Peyer's patch (tissue), 4 donors: ENCODE data around the gene CENPC. TPM values are rescaled to one million over a fixed set of nuclear protein-coding genes. Genes with fewer than 3 reads are reported as not detected.
A peak's percentile ranks its signal among the peaks of the same experiment; 100 is the strongest.

Experiments
- DNase-seq, 3 donors: peaks; one replicate each; pipeline ENCODE4 v3.0.0-alpha.2; 2017 to 2019
- H3K27ac ChIP-seq, 4 donors: fragments of 200-600 bp; sonication (generic); one replicate each; pipeline ENCODE4 v1.5.1; 2016 to 2019
- H3K27me3 ChIP-seq, 2 donors: fragments of 200-600 bp; sonication (generic); one replicate each; pipeline ENCODE4 v1.5.1; 2019
- H3K36me3 ChIP-seq, 3 donors: fragments of 200-600 bp; sonication (generic); one replicate each; pipeline ENCODE4 v1.5.1; 2016 to 2019
- H3K4me1 ChIP-seq, 4 donors: fragments of 200-600 bp; sonication (generic); one replicate each; pipeline ENCODE4 v1.5.1; 2016 to 2019
- H3K4me3 ChIP-seq, 4 donors: fragments of 200-600 bp; sonication (generic); 1 replicate in 3 of 4; 2 replicates in 1 of 4; pipeline ENCODE4 v1.5.1; 2016 to 2019; ENCODE audit warnings: mild to moderate bottlenecking in 1 of 4
- H3K9me3 ChIP-seq, 4 donors: fragments of 200-600 bp; sonication (generic); one replicate each; pipeline ENCODE4 v1.5.1; 2016 to 2019; ENCODE audit warnings: mild to moderate bottlenecking in 1 of 4
- POLR2A ChIP-seq, 2 donors: fragments of 450-650 bp; IDR thresholded peaks; one replicate each; pipeline ENCODE4 v1.5.1; 2017; ENCODE audit warnings: antibody characterized with exemption in 2 of 2, mild to moderate bottlenecking in 2 of 2, moderate library complexity in 2 of 2
- total RNA-seq, 4 donors: library from RNA; depleted of rRNA; stranded (reverse); fragments of >200 nt; gene quantifications; one replicate each; pipeline ENCODE4 v1.1.0, GENCODE V29; 2016
- TF ChIP-seq, protein P1 (sequence below), 6 experiments: fragments of 450-650 bp in 4 of 6; fragments of 200-600 bp in 2 of 6; sonication (generic) in 1 of 6; IDR thresholded peaks; one replicate each; pipeline ENCODE4 v1.5.1; 2017 to 2019; ENCODE audit warnings: antibody characterized with exemption in 6 of 6, mild to moderate bottlenecking in 3 of 6, moderate library complexity in 1 of 6

The CENPC gene
- total RNA-seq, 4 donors from 2014 or later = 26.3 to 99.0 (median 40.0) TPM

DNA sequence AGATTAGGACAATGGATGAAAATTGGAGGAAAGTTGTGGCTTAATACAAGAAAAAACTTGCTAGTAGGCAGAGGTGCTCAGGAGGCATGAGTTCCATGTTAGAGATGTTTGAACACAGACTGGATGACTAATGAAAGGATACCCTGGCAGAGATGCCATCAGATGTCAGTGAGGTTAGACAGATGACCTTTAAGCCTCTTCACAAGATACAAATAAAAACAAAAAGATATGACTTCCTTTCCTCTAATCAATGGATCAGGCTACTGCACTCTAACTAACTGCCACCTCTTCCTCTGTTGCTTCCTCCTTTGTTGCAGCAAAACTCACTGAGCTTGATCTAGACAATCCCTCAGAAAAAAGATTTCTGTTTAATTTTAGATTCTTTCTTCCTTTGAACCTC lies 27.9 kb upstream of the CENPC start:
- no peak overlapping the region for H3K4me3 ChIP-seq
- TF ChIP-seq, protein P1, sequence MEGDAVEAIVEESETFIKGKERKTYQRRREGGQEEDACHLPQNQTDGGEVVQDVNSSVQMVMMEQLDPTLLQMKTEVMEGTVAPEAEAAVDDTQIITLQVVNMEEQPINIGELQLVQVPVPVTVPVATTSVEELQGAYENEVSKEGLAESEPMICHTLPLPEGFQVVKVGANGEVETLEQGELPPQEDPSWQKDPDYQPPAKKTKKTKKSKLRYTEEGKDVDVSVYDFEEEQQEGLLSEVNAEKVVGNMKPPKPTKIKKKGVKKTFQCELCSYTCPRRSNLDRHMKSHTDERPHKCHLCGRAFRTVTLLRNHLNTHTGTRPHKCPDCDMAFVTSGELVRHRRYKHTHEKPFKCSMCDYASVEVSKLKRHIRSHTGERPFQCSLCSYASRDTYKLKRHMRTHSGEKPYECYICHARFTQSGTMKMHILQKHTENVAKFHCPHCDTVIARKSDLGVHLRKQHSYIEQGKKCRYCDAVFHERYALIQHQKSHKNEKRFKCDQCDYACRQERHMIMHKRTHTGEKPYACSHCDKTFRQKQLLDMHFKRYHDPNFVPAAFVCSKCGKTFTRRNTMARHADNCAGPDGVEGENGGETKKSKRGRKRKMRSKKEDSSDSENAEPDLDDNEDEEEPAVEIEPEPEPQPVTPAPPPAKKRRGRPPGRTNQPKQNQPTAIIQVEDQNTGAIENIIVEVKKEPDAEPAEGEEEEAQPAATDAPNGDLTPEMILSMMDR (IDR thresholded peaks at IDR 0.05) = no peak
- no peak for TF ChIP-seq POLR2A (IDR thresholded peaks at IDR 0.05)
- H3K27me3 ChIP-seq = no peaks in the 10 kb centered on the region
- H3K36me3 ChIP-seq = no peaks in the 10 kb centered on the region
- peaks cover 0 to 4% (median 0%) of the 10 kb centered on the region in 4 donors for H3K4me1 ChIP-seq
- H3K9me3 ChIP-seq = no peaks in the 10 kb centered on the region
- peak overlapping the region in 1 of 4 donors; percentile 47 for H3K27ac ChIP-seq
- no peak for DNase-seq

- H3K36me3 ChIP-seq = no peaks in the 10 kb centered on the region
- TF ChIP-seq POLR2A (IDR thresholded peaks at IDR 0.05) = no peak
- TF ChIP-seq, protein P1 (IDR thresholded peaks at IDR 0.05) = no peak
- H3K4me1 ChIP-seq = peaks cover 0 to 4% (median 0%) of the 10 kb centered on the region in 4 donors
- DNase-seq = no peak
- no peak overlapping the region for H3K4me3 ChIP-seq
- H3K9me3 ChIP-seq = no peaks in the 10 kb centered on the region
- H3K27ac ChIP-seq = peak overlapping the region in 1 of 4 donors; percentile 47
- no peaks in the 10 kb centered on the region for H3K27me3 ChIP-seq
Observed at GRCh38 chr4:67571975-67572374, 26.7 kb upstream of the CENPC start.

DNA sequence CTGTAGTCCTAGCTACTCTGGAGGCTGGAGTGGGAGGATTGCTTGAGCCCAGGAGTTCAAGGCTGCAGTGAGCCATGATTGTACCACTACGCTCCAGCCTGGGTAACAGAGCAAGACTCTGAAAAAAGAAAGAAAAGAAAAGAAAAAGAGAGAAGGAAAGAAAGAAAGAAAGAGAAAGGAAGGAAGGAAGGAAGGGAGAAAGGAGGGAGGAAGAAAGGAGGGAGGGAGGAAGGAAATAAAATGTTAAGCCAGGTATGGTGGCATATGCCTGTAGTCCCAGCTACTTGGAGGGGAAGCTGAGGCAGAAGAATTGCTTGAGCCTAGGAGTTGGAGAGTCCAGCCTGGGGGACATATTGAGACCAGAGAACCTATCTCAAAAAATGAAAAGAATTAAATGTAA lies 25.2 kb upstream of the CENPC start:
- Histone ChIP-seq H3K4me1 (peaks cover 0 to 4% (median 0%) of the 10 kb centered on the region in 4 donors), H3K4me3 (no peak overlapping the region), H3K36me3 (no peaks in the 10 kb centered on the region), H3K27me3 (no peaks in the 10 kb centered on the region), H3K9me3 (no peaks in the 10 kb centered on the region), H3K27ac (no peak overlapping the region)
- DNase-seq = no peak
- TF ChIP-seq, protein P1 (IDR thresholded peaks at IDR 0.05) = no peak
- TF ChIP-seq POLR2A (IDR thresholded peaks at IDR 0.05) = no peak

GRCh38 chr4:67568820-67569219 lies 23.5 kb upstream of the CENPC start:
- Histone ChIP-seq H3K4me1 (no peaks in the 10 kb centered on the region), H3K4me3 (no peak overlapping the region), H3K9me3 (no peaks in the 10 kb centered on the region), H3K36me3 (no peaks in the 10 kb centered on the region), H3K27me3 (no peaks in the 10 kb centered on the region), H3K27ac (no peak overlapping the region)
- no peak for DNase-seq
- TF ChIP-seq, protein P1 (IDR thresholded peaks at IDR 0.05) = no peak
- no peak for TF ChIP-seq POLR2A (IDR thresholded peaks at IDR 0.05)

- no peak for DNase-seq
- Histone ChIP-seq H3K36me3 (no peaks in the 10 kb centered on the region), H3K4me3 (no peak overlapping the region), H3K27ac (no peak overlapping the region), H3K4me1 (no peaks in the 10 kb centered on the region), H3K9me3 (no peaks in the 10 kb centered on the region), H3K27me3 (no peaks in the 10 kb centered on the region)
- no peak for TF ChIP-seq POLR2A (IDR thresholded peaks at IDR 0.05)
- TF ChIP-seq, protein P1 (IDR thresholded peaks at IDR 0.05) = no peak
Observed at GRCh38 chr4:67566335-67566734, 21.0 kb upstream of the CENPC start.

DNA sequence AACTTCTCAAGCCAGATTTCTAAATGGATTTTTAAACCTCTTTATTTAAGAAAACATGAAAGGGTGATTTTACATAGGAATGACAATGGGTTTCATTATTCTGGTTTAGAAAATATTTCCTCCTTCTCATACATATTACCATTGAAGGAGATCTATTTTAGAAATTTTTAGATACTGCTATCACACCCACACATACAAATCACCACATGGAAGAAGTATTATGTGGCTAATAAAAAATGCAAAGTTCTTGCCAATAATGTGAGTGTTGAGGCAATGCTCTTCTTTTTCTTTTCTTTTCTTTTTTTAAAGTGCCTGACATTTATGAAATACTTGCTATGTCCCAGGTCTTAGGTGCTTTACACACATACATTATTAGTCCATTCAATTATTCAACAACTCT lies 20.0 kb upstream of the CENPC start:
- Histone ChIP-seq H3K9me3 (no peaks in the 10 kb centered on the region), H3K27me3 (no peaks in the 10 kb centered on the region), H3K36me3 (no peaks in the 10 kb centered on the region), H3K4me3 (no peak overlapping the region), H3K4me1 (no peaks in the 10 kb centered on the region), H3K27ac (no peak overlapping the region)
- TF ChIP-seq, protein P1 (IDR thresholded peaks at IDR 0.05) = no peak
- TF ChIP-seq POLR2A (IDR thresholded peaks at IDR 0.05) = no peak
- no peak for DNase-seq
